ENCODE data around the gene RNF187.

RNF187 gene

GRCh38 chr1:228487336-228488124 lies at the start of gene RNF187:
TSS of gene RNF187 (plus strand) at chr1:228487382.
- DNase-seq (ENCODE audit: low spot score): peak; percentile 75

- no peak for DNase-seq (ENCODE audit: low spot score)
Measured at GRCh38 chr1:228437424-228437962, 49.7 kb upstream of the RNF187 start.

- no peak for DNase-seq (ENCODE audit: low spot score)
Measured at GRCh38 chr1:228438266-228438665, 48.9 kb upstream of the RNF187 start.

- no peak for DNase-seq (ENCODE audit: low spot score)
Measured at GRCh38 chr1:228440761-228441500, 46.3 kb upstream of the RNF187 start.

- no peak for DNase-seq (ENCODE audit: low spot score)
Measured at GRCh38 chr1:228443395-228443794, 43.8 kb upstream of the RNF187 start.

GRCh38 chr1:228445490-228445842 lies 41.7 kb upstream of the RNF187 start:
- no peak for DNase-seq (ENCODE audit: low spot score)

GRCh38 chr1:228445843-228446650 lies 41.1 kb upstream of the RNF187 start:
- no peak for DNase-seq (ENCODE audit: low spot score)

GRCh38 chr1:228446852-228447251 lies 40.3 kb upstream of the RNF187 start:
- DNase-seq (ENCODE audit: low spot score): no peak

- no peak for DNase-seq (ENCODE audit: low spot score)
Measured at GRCh38 chr1:228448372-228448771, 38.8 kb upstream of the RNF187 start.

- no peak for DNase-seq (ENCODE audit: low spot score)
Measured at GRCh38 chr1:228450200-228450599, 37.0 kb upstream of the RNF187 start.

GRCh38 chr1:228452194-228453021 lies 34.8 kb upstream of the RNF187 start:
- DNase-seq (ENCODE audit: low spot score): no peak

- DNase-seq (ENCODE audit: low spot score): no peak
Measured at GRCh38 chr1:228453022-228453560, 34.1 kb upstream of the RNF187 start.

- DNase-seq (ENCODE audit: low spot score): no peak
Measured at GRCh38 chr1:228453614-228454013, 33.6 kb upstream of the RNF187 start.

- DNase-seq (ENCODE audit: low spot score): no peak
Measured at GRCh38 chr1:228454238-228454637, 32.9 kb upstream of the RNF187 start.

GRCh38 chr1:228455715-228456114 lies 31.5 kb upstream of the RNF187 start:
- DNase-seq (ENCODE audit: low spot score): no peak

GRCh38 chr1:228456252-228457016 lies 30.7 kb upstream of the RNF187 start:
- DNase-seq (ENCODE audit: low spot score): no peak

- DNase-seq (ENCODE audit: low spot score): no peak
Measured at GRCh38 chr1:228457017-228457395, 30.2 kb upstream of the RNF187 start.

GRCh38 chr1:228457396-228458176 lies 29.6 kb upstream of the RNF187 start:
- DNase-seq (ENCODE audit: low spot score): peak; percentile 94
